ENCODE data around the gene PKP2.

Gene PKP2

DNA sequence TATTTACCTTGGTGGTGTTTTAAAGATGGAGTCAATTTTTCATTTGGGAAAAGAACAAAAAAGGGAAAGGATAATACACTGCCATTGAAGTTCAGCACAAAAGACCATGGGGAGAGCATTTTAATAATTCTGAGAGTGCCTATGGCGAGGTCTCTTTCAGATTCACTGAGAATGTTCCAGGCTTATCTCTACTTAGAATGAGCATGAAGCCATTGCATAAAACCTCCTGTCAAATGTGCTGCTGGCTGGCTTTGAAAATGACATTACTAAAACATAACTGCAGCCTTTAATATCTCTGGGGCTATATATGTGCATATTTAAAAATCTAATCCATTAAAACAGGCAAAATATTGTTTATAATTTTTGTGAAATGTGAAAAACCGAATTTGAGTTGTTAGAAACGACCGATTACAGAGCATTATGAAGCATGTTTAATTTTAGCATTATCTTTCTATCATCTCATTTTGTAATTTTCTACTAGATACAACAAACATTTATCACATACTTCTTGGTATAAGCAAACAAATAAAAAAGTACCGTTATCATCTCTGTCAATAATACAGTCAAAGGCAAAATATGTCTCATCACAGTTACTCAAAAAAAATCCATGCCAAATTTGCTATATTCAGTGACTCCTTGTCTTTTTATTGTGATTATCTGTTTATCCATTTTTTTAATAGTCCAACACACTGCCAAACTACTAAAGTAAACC lies 95.2 kb downstream of the PKP2 start:
- DNase-seq = no peak

DNA sequence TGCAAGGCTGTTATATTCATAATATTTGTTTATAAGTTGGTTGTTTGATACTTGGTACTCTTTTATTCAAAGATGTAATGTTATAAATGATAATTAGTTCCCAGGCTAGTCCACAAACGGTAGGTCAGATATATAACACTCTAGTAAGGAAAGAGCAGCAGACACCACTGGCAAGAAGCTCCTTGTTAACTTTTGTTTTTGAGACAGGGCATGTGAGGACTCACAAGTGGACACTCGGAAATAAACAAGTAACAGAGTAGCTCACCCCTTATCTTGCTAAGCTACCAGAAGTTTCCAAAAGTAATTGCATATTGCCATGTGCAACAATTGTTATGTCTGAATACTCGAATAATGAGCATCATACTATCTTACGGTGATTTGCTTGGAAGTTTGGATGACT lies 102.3 kb downstream of the PKP2 start:
- no peak for DNase-seq

GRCh38 chr12:32789916-32790315 lies 106.7 kb downstream of the PKP2 start:
- DNase-seq = no peak

- DNase-seq = no peak
Measured at GRCh38 chr12:32789446-32789845, 107.1 kb downstream of the PKP2 start.

DNA sequence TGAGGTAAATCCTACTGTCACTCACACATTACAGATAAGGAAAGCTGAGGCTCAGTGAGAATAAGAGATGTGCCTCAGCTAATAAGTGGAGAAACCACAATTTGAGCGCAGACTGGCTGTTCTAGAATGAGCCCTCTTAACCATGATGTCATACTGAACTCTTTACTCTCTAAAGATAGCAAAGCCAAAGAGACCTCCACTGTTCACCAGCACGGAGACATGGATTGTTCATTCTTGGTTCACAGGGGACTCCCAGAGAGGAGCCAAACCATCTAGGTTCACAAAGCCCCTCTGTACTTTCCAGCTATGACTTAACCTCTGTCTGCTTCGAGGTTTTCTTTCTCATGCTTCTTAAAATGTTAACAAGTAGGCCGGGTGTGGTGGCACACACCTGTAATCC lies 108.2 kb downstream of the PKP2 start:
- DNase-seq = no peak

DNA sequence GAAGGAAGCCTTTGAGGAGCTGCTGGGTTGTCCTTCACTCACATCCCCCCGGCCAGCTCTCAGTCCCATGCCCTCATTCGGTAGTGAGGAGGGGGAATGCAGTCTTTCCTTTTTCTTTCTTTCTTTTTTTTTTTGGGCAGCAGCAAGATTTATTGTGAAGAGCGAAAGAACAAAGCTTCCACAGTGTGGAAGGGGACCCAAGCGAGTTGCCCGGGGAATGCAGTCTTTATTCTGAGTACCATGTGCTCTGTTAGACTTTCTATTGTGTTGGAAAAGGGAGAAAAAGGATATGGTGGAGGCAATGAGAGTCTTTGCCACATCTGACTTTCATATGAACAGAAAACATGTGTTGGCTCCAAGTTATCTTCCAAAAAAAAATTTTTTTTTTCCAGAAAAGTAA lies 111.0 kb downstream of the PKP2 start:
- no peak for DNase-seq

GRCh38 chr12:32783029-32783428 lies 113.5 kb downstream of the PKP2 start:
- DNase-seq = no peak

GRCh38 chr12:32780071-32780470 lies 116.5 kb downstream of the PKP2 start:
- DNase-seq = no peak

DNA sequence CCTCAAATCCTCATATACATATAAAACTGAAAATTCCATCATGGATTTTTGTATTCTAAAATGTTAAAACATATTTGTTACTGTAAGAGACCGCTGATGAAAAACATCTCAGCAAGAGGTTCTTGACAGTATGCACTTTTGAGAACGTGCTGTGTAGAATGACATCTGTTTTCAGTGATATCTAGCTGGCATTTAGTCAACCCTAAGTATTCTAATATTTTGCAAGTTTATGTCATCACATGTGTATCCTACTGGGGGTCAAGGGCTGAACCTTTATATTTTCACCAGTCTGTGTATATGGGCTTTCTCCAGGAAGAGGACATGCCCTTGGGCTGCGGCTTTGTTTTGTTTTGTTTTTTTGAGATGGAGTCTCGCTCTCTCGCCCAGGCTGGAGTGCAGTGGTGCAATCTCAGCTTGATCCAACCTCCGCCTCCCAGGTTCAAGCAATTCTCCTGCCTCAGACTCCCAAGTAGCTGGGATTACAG lies 118.8 kb downstream of the PKP2 start:
- DNase-seq = no peak

GRCh38 chr12:32777159-32777558 lies 119.4 kb downstream of the PKP2 start:
- no peak for DNase-seq

DNA sequence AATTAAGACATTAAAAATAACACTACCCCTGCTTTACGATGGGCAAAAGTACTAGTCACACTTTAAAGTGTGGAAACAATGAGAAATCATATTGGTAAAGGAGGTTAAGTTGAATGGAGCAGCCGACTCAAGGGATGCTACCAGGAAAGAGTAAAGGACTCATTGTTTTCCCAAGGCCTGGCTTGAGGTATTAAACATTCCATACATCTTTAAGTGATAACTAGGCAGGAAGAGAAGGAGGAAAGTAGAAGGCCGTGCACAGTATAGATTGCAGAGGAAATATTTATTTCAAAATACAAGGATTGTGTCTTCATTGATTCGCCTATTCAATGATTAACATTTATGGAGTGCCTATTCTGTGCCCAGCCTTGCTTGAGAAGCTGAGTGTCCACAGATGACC lies 120.3 kb downstream of the PKP2 start:
- no peak for DNase-seq

DNA sequence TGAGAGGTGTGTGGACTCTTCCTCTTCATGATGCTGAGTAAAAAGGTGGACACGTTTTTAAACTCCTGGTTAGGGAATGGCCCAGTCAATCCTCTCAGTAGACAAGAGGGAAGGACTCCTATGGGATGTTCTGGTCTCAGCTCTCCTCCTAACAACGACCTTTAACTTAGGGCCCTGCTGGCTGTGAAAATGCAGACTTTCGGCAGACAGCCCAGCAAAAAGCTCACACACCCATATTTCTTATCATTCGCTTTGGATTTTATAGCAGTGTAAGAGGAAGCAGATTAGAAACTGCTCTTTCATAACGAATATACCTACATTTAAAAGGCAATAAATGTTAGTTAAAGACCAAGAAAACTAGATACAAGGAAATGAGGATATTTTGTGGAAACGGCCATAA lies 122.9 kb downstream of the PKP2 start:
- no peak for DNase-seq

DNA sequence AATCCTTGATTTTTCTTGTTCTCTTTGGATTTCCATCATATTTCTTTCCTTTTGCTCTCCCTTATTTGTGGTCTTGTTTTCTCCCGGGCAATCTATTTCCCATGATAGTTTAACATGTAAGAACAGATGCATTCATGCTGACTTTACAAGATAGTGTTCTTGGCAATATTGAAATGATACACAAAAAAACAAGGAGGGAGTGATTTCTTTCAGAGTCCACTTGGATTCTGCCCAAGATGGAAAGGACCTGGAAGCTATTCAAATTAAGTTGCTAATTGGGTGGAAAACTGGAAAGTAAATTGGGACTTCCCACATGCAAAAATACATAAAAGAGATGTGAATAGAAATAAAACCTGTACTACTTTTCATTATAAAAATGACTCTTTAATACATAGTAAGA lies 126.4 kb downstream of the PKP2 start:
- no peak for DNase-seq

DNA sequence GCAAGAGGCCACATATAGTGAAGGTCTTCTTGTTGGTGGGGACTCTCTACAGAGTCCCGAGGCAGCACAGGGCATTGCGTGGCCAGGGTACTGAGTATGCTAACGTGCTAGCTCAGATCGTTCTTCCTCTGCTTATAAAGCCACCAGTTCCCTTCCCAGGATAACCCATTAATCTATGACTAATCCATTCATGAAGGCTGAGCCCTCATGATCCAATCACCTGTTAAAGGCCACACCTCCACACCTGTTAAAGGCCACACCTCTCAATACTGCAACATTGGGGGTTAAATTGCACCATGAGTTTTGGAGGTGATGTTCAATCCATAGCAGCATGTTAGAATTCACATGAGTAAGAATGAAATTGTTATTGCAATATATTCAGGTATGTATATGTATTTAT lies 128.1 kb downstream of the PKP2 start:
- DNase-seq = no peak

DNA sequence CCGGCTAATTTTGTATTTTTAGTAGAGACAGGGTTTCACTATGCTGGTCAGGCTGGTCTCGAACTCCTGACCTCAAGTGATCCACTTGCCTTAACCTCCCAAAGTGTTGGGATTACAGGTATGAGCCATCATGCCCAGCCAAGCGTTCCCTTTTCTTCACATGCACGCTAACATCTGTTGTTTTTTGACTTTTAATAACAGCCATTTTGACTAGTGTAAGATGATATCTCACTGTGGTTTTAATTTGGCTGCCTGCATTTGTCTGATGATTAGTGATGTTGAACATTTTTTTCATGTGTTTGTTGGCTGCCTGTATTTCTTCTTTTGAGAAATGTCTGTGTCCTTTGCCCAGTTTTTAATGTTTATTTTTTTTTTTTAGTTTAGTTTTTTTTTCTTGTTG lies 130.7 kb downstream of the PKP2 start:
- DNase-seq = no peak

GRCh38 chr12:32761716-32762115 lies 134.9 kb downstream of the PKP2 start:
- DNase-seq = no peak

DNA sequence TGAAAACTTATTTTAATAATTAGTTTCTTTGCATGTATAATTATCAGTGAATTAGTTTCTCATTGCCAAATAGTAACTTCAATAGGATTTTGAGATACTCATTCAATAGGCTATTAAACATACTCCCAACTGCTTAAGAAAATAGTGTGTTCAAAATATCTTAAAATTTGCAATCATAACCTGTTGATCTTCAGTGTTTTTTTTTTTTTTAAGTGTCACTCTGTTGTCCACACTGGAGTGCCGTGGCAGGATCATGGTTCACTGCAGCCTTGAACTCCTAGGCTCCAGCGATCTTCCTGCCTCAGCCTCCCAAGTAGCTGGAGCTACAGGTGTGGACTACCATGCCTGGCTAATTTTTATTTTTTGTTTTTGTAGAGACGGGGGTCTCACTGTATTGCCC lies 139.4 kb downstream of the PKP2 start:
- no peak for DNase-seq

DNA sequence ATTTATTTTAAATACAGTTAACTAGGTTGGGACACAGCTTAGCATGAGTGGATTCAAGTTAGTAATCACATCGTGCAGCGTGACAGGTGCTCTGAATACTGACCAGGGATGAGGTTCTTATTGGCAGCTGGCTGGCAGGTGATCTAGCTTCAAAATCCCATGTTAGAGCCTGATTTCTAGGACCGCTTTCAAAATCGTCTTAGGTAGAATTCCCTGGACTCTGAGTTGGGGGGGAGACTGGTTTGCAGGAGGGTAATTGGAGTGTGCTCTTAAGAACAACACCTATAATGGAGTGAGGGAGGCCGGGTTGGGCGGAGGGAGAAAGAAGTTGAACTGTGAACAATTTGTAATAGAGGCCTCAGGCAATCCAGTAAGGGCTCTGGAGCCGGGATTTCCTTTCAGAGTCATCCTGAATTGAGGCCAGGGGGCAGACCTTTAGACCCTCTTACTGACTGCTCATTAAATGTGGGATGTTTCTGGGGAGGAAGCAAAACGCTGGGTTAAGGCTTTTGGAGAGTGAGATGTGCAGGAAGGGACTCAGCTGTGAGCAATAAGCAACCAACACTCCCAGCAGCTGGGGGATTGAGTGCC lies 140.0 kb downstream of the PKP2 start:
- DNase-seq = no peak

GRCh38 chr12:32755654-32756475 lies 140.7 kb downstream of the PKP2 start, which contains the start of gene YARS2:
Gene YARS2 (minus strand): TSS chr12:32755897. CDS start chr12:32755874, 23 bp downstream.
- peak; percentile 95 for DNase-seq

DNA sequence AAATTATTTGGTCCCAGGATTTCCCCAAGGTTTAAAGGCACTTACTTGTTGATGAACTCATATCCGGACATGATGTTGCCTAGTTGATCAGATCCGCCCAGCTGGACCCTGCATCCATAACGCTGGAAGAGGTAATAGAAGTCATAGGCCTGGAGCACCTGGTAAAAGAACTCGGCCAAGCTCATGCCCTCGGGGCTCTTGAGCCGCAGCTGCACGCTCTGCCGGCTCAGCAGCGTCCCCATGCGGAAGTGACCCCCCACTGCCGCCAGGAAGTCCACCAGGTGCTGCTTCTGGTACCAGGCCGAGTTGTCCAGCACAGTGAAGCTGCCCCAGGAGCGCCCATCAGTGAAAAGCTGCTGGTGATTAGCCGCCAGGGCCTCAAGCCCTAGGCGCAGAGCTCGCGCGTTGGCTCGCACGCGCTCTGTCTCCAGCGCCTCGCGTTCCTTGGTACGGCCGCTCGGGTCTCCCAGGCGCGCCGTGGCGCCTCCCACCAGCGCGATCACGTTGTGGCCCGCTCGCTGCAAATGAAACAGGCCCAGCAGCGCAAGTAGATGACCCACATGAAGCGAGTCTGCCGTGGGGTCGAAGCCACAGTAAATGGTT lies 141.4 kb downstream of the PKP2 start:
- DNase-seq = peak; percentile 52

- DNase-seq = no peak
Measured at GRCh38 chr12:32754111-32754510, 142.5 kb downstream of the PKP2 start.

GRCh38 chr12:32753605-32754004 lies 143.0 kb downstream of the PKP2 start:
- no peak for DNase-seq

DNA sequence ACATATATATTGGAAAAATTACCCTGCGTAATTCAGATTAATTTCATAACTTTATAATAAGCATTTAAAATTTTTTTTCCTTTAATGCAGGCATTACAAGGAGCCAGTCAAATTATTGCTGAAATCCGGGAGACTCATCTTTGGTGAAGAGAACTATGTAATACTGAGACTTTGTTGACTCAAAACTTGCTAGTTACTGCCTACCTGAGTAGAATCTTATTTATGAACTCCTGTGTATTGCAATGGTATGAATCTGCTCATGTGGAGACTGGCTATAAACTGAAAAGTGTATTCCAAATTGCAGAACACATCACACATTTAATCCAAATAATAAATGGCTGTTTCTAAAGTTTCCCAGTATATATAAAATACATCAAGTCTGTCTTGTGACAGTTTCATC lies 153.3 kb downstream of the PKP2 start:
- DNase-seq = no peak

DNA sequence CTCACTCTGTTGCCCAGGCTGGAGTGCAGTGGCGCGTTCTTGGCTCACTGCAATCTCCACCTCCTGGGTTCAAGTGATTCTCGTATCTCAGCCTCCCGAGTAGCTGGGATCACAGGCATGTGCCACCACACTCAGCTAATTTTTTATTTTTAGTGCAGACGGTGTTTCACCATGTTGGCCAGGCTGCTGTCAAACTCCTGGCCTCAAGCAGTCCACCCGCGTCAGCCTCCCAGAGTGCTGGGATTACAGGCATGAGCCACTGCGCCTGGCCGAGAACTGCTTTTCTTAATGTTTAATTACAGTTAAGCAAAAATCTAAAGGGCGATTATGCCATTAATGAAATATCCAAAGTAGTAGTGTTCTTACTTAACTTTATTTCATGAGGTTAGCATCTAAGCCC lies 154.4 kb downstream of the PKP2 start:
- no peak for DNase-seq

Data from amniotic stem cell (primary cell).